GM18907 (cell line): ENCODE data around the gene MCCC2.
"Not testable (repeated sequence)": the region's sequence is repeated elsewhere in the genome, so short reads cannot be mapped to it uniquely, and the experiment has no call there.

Experiments used
- ATAC-seq: cut with Tn5 transposase; IDR thresholded peaks from one replicate; pipeline ENCODE4 v1.9.1; 2021; ENCODE audit warnings: mild to moderate bottlenecking, moderate library complexity; ENCODE audit not compliant: unreplicated experiment

Gene MCCC2

DNA sequence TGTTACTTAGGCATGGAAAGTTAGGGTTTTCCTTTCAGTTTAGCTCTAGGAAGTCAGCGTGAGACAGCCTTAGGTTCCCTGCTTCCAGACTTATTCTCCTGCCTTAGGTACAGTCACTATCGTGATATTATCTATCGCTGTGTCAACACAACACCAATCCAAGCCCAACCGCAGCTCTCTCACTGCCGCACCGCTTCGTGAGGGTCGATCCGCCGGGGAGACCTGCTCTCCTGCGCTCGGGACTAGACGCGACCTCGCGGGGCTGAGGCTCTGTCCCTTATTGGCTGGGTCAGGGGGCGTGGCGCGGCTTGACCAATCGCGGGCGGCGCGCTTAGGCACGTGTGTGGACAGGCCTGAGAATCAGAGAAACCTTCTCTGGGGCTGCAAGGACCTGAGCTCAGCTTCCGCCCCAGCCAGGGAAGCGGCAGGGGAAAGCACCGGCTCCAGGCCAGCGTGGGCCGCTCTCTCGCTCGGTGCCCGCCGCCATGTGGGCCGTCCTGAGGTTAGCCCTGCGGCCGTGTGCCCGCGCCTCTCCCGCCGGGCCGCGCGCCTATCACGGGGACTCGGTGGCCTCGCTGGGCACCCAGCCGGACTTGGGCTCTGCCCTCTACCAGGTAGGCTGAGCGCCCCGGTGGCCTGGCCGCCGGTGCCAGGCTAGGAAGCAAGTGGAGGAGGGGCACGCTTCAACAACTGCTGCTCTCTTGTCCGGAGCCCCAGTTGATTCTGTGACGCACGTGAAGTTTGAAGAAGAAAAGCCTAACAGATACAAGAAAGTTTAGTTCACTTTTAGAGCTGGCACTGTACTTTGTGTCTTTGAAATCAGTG lies at the start of gene MCCC2:
TSS of gene MCCC2 (plus strand) at position 400 of the 825 bp plus-strand sequence. CDS start at position 486, 86 bp downstream.
- ATAC-seq = peak; percentile 96

DNA sequence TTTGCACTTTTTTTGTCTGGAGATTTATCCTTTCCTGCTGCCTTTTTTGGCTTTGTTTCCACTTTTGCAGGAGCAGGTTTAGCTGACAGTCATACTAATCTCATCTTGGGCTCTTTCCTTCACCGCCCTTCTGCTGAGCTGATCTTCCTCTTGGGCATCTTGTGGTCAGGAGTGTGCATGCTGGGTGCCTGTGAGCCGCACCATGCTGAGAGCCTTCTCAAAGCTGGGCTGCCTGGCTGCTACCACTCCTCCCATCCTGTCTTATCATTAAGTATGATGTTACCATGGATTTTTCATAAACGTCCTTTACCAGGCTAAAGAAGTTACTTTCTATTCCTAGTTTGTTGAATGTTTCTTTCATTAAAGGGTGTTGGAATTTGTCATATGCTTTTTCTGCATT lies 49.5 kb upstream of the MCCC2 start:
- ATAC-seq = no peak

GRCh38 chr5:71550885-71551284 lies 36.3 kb upstream of the MCCC2 start:
- not testable (repeated sequence) for ATAC-seq

DNA sequence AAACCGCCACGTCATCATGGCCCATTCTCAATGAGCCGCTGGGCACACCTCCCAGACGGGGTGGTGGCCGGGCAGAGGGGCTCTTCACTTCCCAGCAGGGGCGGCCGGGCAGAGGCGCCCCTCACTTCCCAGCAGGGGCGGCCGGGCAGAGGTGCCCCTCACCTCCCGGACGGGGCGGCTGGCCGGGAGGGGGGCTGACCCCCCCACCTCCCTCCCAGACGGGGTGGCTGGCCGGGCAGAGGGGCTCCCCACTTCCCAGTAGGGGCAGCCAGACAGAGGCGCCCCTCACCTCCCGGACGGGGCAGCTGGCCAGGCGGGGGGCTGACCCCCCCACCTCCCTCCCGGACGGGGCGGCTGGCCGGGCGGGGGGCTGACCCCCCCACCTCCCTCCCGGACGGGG lies 35.6 kb upstream of the MCCC2 start:
- not testable (repeated sequence) for ATAC-seq

DNA sequence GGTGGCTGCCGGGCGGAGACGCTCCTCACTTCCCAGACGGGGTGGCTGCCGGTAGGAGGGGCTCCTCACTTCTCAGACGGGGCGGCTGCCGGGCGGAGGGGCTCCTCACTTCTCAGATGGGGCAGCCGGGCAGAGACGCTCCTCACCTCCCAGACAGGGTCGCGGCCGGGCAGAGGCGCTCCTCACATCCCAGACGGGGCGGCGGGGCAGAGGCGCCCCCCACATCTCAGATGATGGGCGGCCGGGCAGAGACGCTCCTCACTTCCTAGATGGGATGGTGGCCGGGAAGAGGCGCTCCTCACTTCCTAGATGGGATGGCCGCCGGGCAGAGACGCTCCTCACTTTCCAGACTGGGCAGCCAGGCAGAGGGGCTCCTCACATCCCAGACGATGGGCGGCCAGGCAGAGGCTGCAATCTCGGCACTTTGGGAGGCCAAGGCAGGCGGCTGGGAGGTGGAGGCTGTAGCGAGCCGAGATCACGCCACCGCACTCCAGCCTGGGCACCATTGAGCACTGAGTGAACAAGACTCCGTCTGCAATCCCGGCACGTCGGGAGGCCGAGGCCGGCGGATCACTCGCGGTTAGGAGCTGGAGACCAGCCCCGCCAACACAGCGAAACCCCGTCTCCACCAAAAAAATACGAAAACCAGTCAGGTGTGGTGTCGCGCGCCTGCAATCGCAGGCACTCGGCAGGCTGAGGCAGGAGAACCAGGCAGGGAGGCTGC lies 35.0 kb upstream of the MCCC2 start:
- ATAC-seq = not testable (repeated sequence)

- ATAC-seq = no peak
Measured at GRCh38 chr5:71563161-71563560, 24.0 kb upstream of the MCCC2 start.

GRCh38 chr5:71564895-71565294 lies 22.2 kb upstream of the MCCC2 start:
- ATAC-seq = no peak

DNA sequence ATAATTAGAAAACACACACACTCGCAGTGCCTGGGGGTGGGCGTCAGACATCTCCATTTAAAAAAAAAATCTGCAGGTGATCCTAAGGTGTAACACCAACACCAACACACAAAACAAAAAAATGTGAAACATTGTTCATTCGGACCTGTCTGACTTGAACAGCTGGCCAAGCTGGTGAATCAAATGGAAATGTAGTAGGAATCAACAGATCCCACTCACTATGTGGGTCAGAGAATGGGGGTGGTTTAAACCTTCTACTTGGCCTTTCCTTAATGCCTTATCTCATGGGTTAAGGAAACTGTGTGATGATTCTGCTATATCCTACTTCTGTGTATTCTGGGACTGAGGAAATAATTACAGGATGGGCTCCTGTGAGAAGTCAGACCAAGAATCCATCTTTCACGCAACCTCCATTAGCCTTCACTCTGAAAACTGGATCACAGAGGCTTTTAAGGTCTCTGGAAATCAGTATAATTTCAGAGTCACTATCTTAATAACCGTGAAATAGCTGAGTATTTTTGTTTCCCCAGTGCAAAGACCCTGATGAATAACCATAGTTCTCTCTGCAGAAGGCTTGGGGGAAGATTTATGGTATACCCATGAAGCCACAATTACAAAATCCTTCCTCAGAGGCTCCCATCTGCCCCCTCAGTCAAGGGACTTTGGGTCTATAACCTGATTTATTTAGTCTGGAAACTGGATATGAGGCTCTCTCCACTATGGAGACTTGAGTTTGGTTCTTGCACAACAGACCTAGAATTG lies 17.2 kb upstream of the MCCC2 start:
- no peak for ATAC-seq

GRCh38 chr5:71571811-71572210 lies 15.3 kb upstream of the MCCC2 start:
- ATAC-seq = not testable (repeated sequence)

DNA sequence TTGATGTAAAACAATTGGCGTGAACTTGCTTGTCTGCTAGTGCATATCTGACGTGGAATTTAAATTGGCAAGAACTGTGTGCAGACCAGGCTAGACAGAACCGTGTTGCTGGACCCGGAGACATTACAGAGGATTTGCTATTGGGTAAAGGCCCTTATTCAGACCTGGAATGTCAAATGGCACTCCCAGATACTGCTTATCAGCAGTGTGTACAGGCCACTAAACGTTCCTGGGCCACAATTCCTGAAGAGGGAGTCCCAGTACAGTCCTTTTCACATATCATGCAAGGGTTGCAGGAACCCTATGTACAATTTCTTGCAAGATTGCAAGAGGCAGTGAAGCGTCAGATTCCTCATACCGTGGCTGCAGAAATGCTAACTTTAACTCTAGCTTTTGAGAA lies 13.5 kb upstream of the MCCC2 start:
- ATAC-seq = no peak

- ATAC-seq = not testable (repeated sequence)
Measured at GRCh38 chr5:71575588-71575987, 11.6 kb upstream of the MCCC2 start.

DNA sequence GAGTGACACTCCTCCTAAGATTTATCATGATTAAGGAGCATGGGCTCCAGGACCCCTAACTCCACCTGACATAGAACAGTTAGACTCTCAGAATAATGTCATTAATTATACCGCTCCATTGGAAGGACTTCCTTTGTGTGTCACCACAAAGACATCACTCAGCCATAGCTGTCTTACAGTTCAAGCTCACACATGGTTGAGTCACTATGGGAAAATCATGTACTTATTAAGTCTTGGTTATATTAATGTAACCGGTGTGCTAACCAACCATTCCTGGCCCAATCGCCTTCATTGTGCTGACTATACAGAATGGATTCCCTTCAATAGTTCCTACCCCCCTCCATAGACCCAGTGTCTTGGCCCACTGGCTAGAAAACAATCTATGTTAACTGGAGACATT lies 10.9 kb upstream of the MCCC2 start:
- ATAC-seq = no peak

DNA sequence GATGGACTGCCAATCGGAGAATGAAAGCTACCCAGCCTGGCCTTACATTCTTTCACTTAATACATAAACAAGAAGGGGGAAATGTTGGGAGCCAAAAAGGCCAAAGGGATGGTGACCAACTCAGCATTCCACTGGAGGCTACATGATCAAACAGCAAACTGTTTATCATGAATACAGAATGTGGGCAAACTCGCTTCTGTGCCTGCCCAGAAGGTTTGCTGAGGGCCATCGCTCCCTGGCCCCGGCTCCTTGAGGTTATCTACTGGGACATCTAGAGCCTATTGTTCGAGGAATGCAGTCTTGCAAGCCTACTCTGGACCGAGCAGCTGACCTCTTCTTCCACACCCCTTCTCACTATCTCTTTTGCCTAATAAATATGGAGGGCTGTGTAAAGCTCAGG lies 9.3 kb upstream of the MCCC2 start:
- not testable (repeated sequence) for ATAC-seq

GRCh38 chr5:71582945-71583584 lies 4.1 kb upstream of the MCCC2 start:
- no peak for ATAC-seq

- peak; percentile 8 for ATAC-seq
Measured at GRCh38 chr5:71586052-71586940, 844 bp upstream of the MCCC2 start.

DNA sequence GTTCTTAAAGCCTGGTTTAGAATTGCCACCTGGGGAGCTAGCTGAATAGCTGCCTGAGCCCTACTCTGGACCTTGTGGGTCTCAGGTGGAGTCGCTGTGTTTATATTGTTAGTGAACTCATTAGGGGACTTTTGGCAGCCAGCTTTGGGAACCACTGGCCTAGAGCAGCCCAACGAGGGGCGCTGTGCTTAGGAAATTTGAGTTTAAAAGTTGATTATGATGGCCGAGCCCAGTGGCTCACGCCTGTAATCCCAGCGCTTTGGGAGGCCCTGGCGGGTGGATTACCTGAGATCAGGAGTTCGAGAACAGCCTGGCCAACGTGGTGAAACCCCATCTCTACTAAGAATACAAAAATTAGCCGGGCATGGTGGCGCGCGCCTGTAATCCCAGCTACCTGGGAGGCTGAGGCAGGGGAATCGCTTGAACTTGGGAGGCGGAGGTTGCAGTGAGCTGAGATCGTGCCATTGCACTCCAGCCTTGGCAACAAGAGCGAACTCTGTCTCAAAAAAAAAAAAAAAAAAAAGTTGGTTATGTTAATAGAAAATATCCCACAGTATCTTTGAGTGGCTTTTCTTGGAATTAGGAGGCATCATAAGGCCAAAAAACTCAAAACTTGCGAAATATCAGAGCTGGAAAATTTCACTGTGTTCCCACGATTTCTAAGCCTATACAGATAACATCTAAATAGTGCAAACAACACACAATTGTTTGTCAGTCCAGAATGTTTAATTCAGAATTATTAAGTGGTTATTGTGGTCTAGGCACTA lies 809 bp downstream of the MCCC2 start:
- peak; percentile 19 for ATAC-seq

DNA sequence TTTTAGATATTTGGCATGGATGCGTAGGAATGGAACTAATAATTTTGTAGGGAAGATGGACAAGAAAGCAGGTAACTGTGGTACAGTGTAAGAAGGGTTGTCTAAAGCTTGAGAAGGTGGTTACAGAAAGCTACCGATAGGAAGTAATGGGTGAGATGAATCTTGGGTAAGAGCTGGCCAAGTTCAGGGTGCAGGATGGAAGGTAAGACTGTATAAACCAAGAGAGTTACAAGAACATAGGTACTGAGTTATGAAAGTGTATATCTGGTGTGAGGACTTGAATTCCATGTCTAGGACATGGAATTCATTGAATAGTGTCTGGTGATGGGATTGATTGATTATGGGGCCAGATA lies 1.4 kb downstream of the MCCC2 start:
- ATAC-seq = no peak

GRCh38 chr5:71589903-71590302 lies 2.8 kb downstream of the MCCC2 start:
- no peak for ATAC-seq

GRCh38 chr5:71591100-71591499 lies 4.0 kb downstream of the MCCC2 start:
- ATAC-seq = no peak
